Panc1 (cell line): ENCODE measurements around the gene DSCAML1. TPM values are rescaled to one million over a fixed set of nuclear protein-coding genes. Genes with fewer than 3 reads are reported as not detected.

Experiments
- ATAC-seq: fragments of 200-7000 bp; cut with Tn5 transposase; 2 replicates; pipeline ENCODE4 v1.9.1; 2020; ENCODE audit warnings: mild to moderate bottlenecking, moderate library complexity
- BruUV-seq: library from RNA; stranded (reverse); fragments of 400-500 nt; replicated peaks from 2 replicates; lab custom pipeline; 2021; lab: Mats Ljungman, UMichigan
- CTCF ChIA-PET: fragments of 300-600 bp; sonication (Branson Sonifier 250); formaldehyde crosslinking; loops from one replicate; lab custom pipeline; 2022; ENCODE audit warnings: antibody characterized with exemption; lab: Charles Lee
- POLR2A ChIA-PET: fragments of 300-600 bp; sonication (Branson Sonifier 250); formaldehyde crosslinking; loops from one replicate; lab custom pipeline; 2022; ENCODE audit warnings: antibody characterized with exemption; lab: Charles Lee
- DNase-seq: peaks from one replicate; pipeline ENCODE4 v3.0.0-alpha.2; 2010; ENCODE audit warnings: low read depth, low spot score
- H3K27ac ChIP-seq: 2 replicates; pipeline ENCODE4 v1.5.1; 2011; ENCODE audit warnings: mild to moderate bottlenecking, low read length, inconsistent platforms
- H3K27me3 ChIP-seq: fragments of 200-500 bp; sonication (Bioruptor generic); 2 replicates; pipeline ENCODE4 v1.6.0; 2014; ENCODE audit warnings: low read length, inconsistent platforms; ENCODE audit not compliant: control insufficient read depth, insufficient read depth
- H3K36me3 ChIP-seq: fragments of 200-500 bp; sonication (Bioruptor generic); 2 replicates; pipeline ENCODE4 v1.5.1; 2014; ENCODE audit warnings: inconsistent platforms, mild to moderate bottlenecking, low read length, moderate library complexity; ENCODE audit not compliant: control insufficient read depth, insufficient read depth
- H3K4me1 ChIP-seq: 2 replicates; pipeline ENCODE4 v1.5.1; 2011; ENCODE audit warnings: inconsistent platforms, mild to moderate bottlenecking, low read length, moderate library complexity; ENCODE audit not compliant: control insufficient read depth, insufficient read depth
- H3K4me3 ChIP-seq, 2 experiments: 2 replicates each; pipeline ENCODE4 v1.5.1; 2011 to 2012; ENCODE audit warnings: low read depth in 2 of 2, low read length in 2 of 2, mild to moderate bottlenecking in 2 of 2, inconsistent platforms in 1 of 2, moderate library complexity in 1 of 2
- H3K9me3 ChIP-seq: fragments of 200-500 bp; sonication (Bioruptor generic); 2 replicates; pipeline ENCODE4 v1.5.1; 2014; ENCODE audit warnings: low read depth, mild to moderate bottlenecking, inconsistent platforms, low read length, moderate library complexity; ENCODE audit not compliant: control insufficient read depth, insufficient read depth
- CTCF ChIP-seq: fragments of 450-650 bp; IDR thresholded peaks from 2 replicates; pipeline ENCODE4 v1.5.1; 2017; ENCODE audit warnings: mild to moderate bottlenecking
- POLR2AphosphoS5 ChIP-seq: IDR thresholded peaks from 2 replicates; pipeline ENCODE4 v1.6.1; 2012; ENCODE audit warnings: mild to moderate bottlenecking, low read depth, low read length, moderate library complexity
- REST ChIP-seq, 2 experiments: IDR thresholded peaks; 2 replicates each; pipeline ENCODE4 v1.6.1; 2011 to 2012; ENCODE audit warnings: low read depth in 2 of 2, control low read depth in 1 of 2, low read length in 1 of 2, mild to moderate bottlenecking in 1 of 2, moderate library complexity in 1 of 2; ENCODE audit not compliant: insufficient read depth in 1 of 2
- SIN3A ChIP-seq: IDR thresholded peaks from 2 replicates; pipeline ENCODE4 v1.6.1; 2012; ENCODE audit warnings: low read depth, mild to moderate bottlenecking, low read length, moderate library complexity, borderline replicate concordance; ENCODE audit not compliant: insufficient read depth
- TCF7L2 ChIP-seq: IDR thresholded peaks from 2 replicates; pipeline ENCODE4 v1.6.1; 2011; ENCODE audit warnings: mild to moderate bottlenecking, low read depth, low read length, inconsistent platforms
- in situ Hi-C: cut with HindIII; loops from 2 replicates; pipeline ENCODE4 v1.10.0; 2016; ENCODE audit warnings: low sequenced_read_pairs, low pct_unique_long_range_greater_than_20kb
- intact Hi-C: fragments of 100-400 bp; cut with micrococcal nuclease; formaldehyde crosslinking; loops from one replicate; pipeline ENCODE4 v1.10.0; 2022; ENCODE audit not compliant: unreplicated experiment
- total RNA-seq: library from RNA; stranded (reverse); gene quantifications from one replicate; pipeline ENCODE4 v1.2.1, GENCODE V29; 2021; ENCODE audit not compliant: unreplicated experiment

The DSCAML1 gene
- total RNA-seq, 1 experiment from 2014 or later = 1.6 TPM

GRCh38 chr11:117456027-117456720 lies 340.8 kb downstream of the DSCAML1 start:
- POLR2A ChIA-PET = no interaction called here
- peaks cover 7% of the 10 kb centered on the region for H3K9me3 ChIP-seq
- DNase-seq = no peak
- TF ChIP-seq SIN3A (no peak), CTCF (no peak), TCF7L2 (no peak)
- in situ Hi-C loops (no loop called here), intact Hi-C loops (no loop called here)
- no peak overlapping the region for H3K4me3 ChIP-seq
- H3K27ac ChIP-seq = no peak overlapping the region
- BruUV-seq = no TSS peak
- H3K36me3 ChIP-seq = no peaks in the 10 kb centered on the region
- H3K27me3 ChIP-seq = peaks cover 3% of the 10 kb centered on the region; the same call in 1 of the 2 replicates
- CTCF ChIA-PET = interaction anchor here (0.6 kb wide), 1 partner anchor 139 kb away, joined by 7 read pairs; no protein-coding TSS in a partner anchor
- no peaks in the 10 kb centered on the region for H3K4me1 ChIP-seq
- ATAC-seq = no peak

- peaks cover 7% of the 10 kb centered on the region for H3K9me3 ChIP-seq
- H3K36me3 ChIP-seq = no peaks in the 10 kb centered on the region
- no peak overlapping the region for H3K4me3 ChIP-seq
- no peaks in the 10 kb centered on the region for H3K4me1 ChIP-seq
- ChIA-PET CTCF (no interaction called here), POLR2A (no interaction called here)
- intact Hi-C loops = no loop called here
- no peak for ATAC-seq
- H3K27me3 ChIP-seq = peaks cover 3% of the 10 kb centered on the region; the same call in 1 of the 2 replicates
- TF ChIP-seq SIN3A (no peak), TCF7L2 (no peak), REST (IDR thresholded peaks at IDR 0.05; ENCODE audit: insufficient read depth in 1 of 2, low read depth in 2 of 2, low read length in 1 of 2) (no peak), CTCF (no peak), POLR2AphosphoS5 (no peak)
- DNase-seq = no peak
- no peak overlapping the region for H3K27ac ChIP-seq
- no TSS peak for BruUV-seq
- in situ Hi-C loops = no loop called here
Observed at GRCh38 chr11:117454564-117454917, 342.5 kb downstream of the DSCAML1 start.
